HepG2 (cell line): ENCODE results near the gene ILKAP. TPM values are rescaled to one million over a fixed set of nuclear protein-coding genes. Genes with fewer than 3 reads are reported as not detected.

ENCODE experiments used
- CREM ChIP-seq, 2 experiments: sonication (generic) in 1 of 2; formaldehyde crosslinking in 1 of 2; IDR thresholded peaks; 2 replicates each; pipeline versions ENCODE4 v1.4.0 to v1.6.1; 2016 to 2020; ENCODE audit warnings: antibody characterized with exemption in 1 of 2, mild to moderate bottlenecking in 1 of 2, missing genetic modification reagents in 1 of 2
- GLMP ChIP-seq: sonication (generic); formaldehyde crosslinking; IDR thresholded peaks from 2 replicates; pipeline ENCODE4 v1.9.0; 2021; ENCODE audit warnings: missing genetic modification reagents, mild to moderate bottlenecking, borderline replicate concordance
- HMGA1 ChIP-seq: sonication (generic); formaldehyde crosslinking; conservative IDR thresholded peaks from 2 replicates; pipeline ENCODE4 v1.4.0; 2020; ENCODE audit warnings: missing genetic modification reagents
- HNRNPL ChIP-seq: fragments of 200-400 bp; formaldehyde crosslinking; IDR thresholded peaks from 2 replicates; pipeline ENCODE4 v1.6.1; 2017; ENCODE audit warnings: mild to moderate bottlenecking, low read depth, low read length
- IRF2 ChIP-seq: IDR thresholded peaks from 2 replicates; pipeline ENCODE4 v1.6.1; 2018; ENCODE audit warnings: missing genetic modification reagents, missing compliant biosample characterization
- KDM6A ChIP-seq: IDR thresholded peaks from 2 replicates; pipeline ENCODE4 v1.6.1; 2016; ENCODE audit warnings: low read depth
- MAZ ChIP-seq, 2 experiments: sonication (generic) in 1 of 2; formaldehyde crosslinking in 1 of 2; IDR thresholded peaks; 2 replicates each; pipeline versions ENCODE4 v1.5.0 to v1.6.1; 2012 to 2020; ENCODE audit warnings: low read depth in 2 of 2, mild to moderate bottlenecking in 2 of 2, borderline replicate concordance in 1 of 2, improper control_type of control experiment in 1 of 2, low read length in 1 of 2, missing genetic modification reagents in 1 of 2, moderate library complexity in 1 of 2
- NRL ChIP-seq: sonication (generic); formaldehyde crosslinking; IDR thresholded peaks from 2 replicates; pipeline ENCODE4 v1.5.0; 2020; ENCODE audit warnings: missing genetic modification reagents, mild to moderate bottlenecking, moderate library complexity, borderline replicate concordance
- STAG1 ChIP-seq: sonication (generic); formaldehyde crosslinking; IDR thresholded peaks from 2 replicates; pipeline ENCODE4 v1.4.0; 2020; ENCODE audit warnings: missing genetic modification reagents
- ZNF430 ChIP-seq: sonication (generic); formaldehyde crosslinking; IDR thresholded peaks from 2 replicates; pipeline ENCODE4 v1.9.0; 2021; ENCODE audit warnings: mild to moderate bottlenecking, missing genetic modification reagents
- ZNF441 ChIP-seq: sonication (generic); formaldehyde crosslinking; IDR thresholded peaks from 2 replicates; pipeline ENCODE4 v1.7.0; 2021; ENCODE audit warnings: missing genetic modification reagents, borderline replicate concordance
- polyA plus RNA-seq, 8 experiments: library from polyadenylated mRNA; depleted of rRNA in 3 of 8; stranded (reverse) in 7 of 8; unstranded in 1 of 8; fragments of >200 nt; fragmentation: Illumina TruSeq in 4 of 8; extraction: Trizol in 4 of 8; gene quantifications; 2 replicates each; pipeline versions ENCODE4 v1.2.1 to v1.2.3, GENCODE V29; 2011 to 2016; ENCODE audit warnings: low read depth in 4 of 8, missing spikeins in 1 of 8, mixed read lengths in 1 of 8; ENCODE audit not compliant: insufficient read depth in 1 of 8
- total RNA-seq, 5 experiments: library from RNA; depleted of rRNA; stranded (reverse); fragments of >200 nt; fragmentation: Illumina TruSeq; extraction: Trizol; gene quantifications; 2 replicates each; pipeline ENCODE4 v1.2.3, GENCODE V29; 2016; ENCODE audit warnings: low read depth in 1 of 5

ILKAP gene
- total and polyA plus RNA-seq, 2 of the 13 experiments (the other 11 are each of a cell fraction or from before 2014, with no cell fraction given): 29.6 to 33.1 TPM

GRCh38 chr2:238133499-238134392 lies 69.7 kb downstream of the ILKAP start (continued):
- TF ChIP-seq STAG1 (peak; percentile 37), ZNF441 (CRISPR knock-in tag) (no peak), IRF2 (no peak), ZNF430 (CRISPR knock-in tag) (no peak), HNRNPL (peak; percentile 96), GLMP (CRISPR knock-in tag) (no peak), HMGA1 (CRISPR knock-in tag) (no peak), NRL (CRISPR knock-in tag) (no peak), MAZ (IDR thresholded peaks at IDR 0.05; ENCODE audit: borderline replicate concordance, low read depth, low read length) (no peak), MAZ (CRISPR knock-in tag; IDR thresholded peaks at IDR 0.05; ENCODE audit: low read depth) (no peak), KDM6A (CRISPR knock-in tag) (no peak), CREM (IDR thresholded peaks at IDR 0.05) (no peak), CREM (CRISPR knock-in tag; IDR thresholded peaks at IDR 0.05) (no peak)
